Stimulated activated CD8-positive, alpha-beta memory T cell treated with anti-CD3 and anti-CD28 coated beads, Interleukin-12 subunit alpha, Interleukin-12 subunit beta, amount 100 ng/mL, for 1 hour (primary cell): ENCODE results near the gene SLITRK5.

Experiments
- DNase-seq: peaks from one replicate; pipeline ENCODE4 v3.0.0-alpha.2; 2020; ENCODE audit warnings: low read depth

The SLITRK5 gene

DNA sequence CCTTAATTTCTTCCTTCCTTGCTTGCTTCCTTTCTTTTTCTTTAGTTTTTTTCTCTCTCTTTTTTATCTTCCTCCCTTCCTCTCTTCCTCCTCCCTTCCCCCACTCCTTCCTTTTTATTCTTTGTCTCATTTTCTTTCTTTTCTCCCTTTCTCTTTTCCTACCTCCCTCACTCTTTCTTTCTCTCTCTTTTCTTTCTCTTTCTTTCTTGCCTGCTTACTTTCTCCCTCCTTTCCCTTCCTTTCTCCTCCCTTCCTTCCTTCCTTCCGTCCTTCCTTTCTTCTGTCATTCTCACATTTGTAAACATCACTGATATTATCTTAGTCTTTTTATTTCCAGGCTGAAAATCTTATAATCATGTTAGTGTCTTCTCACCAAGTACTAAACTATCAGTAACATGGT, 38.8 kb downstream of the SLITRK5 start:
- DNase-seq = no peak

- DNase-seq = no peak
These were observed 40.8 kb downstream of the SLITRK5 start for GRCh38 chr13:87712012-87712411.
